Fibroblast of villous mesenchyme (primary cell): ENCODE data around the gene CTNNA3. TPM values are rescaled to one million over a fixed set of nuclear protein-coding genes. Genes with fewer than 3 reads are reported as not detected.
A peak's percentile ranks its signal among the peaks of the same experiment; 100 is the strongest.

Experiments used
- DNase-seq: peaks from one replicate; pipeline ENCODE4 v3.0.0-alpha.2; 2010; ENCODE audit warnings: low read depth
- H3K4me3 ChIP-seq: 2 replicates; pipeline ENCODE4 v1.5.1; 2011; ENCODE audit warnings: low read depth, mild to moderate bottlenecking, low read length
- total RNA-seq: library from RNA; depleted of rRNA; stranded (reverse); fragments of >200 nt; gene quantifications from 2 replicates; pipeline ENCODE4 v1.2.3, GENCODE V29; 2012
- TF ChIP-seq, protein P1 (sequence below): IDR thresholded peaks from 2 replicates; pipeline ENCODE4 v1.5.1; 2012; ENCODE audit warnings: low read depth, mild to moderate bottlenecking, low read length; ENCODE audit not compliant: insufficient read depth

CTNNA3 gene
- total RNA-seq, 1 donor = not detected

DNA sequence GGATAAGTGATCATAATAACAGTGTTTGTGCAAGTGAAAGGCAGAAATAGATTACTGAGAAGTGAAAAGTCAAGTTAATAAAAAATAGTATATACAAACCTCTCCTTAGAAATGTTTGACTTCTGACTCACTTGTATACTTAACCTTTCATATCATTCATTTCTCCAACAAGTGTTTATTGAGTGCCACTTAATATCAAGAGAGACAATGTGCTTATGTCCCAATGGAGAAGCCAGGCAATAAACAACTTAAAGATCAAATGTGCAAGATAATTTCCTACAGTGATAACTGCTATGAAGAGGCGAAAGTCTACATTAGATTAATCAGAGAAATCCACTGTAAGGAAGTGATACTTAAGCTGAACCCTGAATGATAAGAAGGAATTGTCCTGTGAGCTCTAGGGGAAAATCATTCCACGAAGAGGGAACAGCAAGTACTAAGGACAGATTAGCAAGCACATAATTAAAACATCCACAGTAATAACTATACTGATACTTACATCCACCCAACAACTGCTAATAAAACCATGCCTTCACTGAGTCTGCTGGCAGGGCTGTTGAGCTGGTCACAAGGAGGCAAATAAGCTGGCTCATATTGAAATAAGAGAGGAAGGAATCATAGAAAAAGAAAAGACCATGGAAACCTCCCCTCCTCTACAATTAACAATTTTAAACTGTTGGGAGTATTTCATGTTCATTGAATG, 203.5 kb downstream of the CTNNA3 start:
- no peak overlapping the region for H3K4me3 ChIP-seq
- TF ChIP-seq, protein P1, sequence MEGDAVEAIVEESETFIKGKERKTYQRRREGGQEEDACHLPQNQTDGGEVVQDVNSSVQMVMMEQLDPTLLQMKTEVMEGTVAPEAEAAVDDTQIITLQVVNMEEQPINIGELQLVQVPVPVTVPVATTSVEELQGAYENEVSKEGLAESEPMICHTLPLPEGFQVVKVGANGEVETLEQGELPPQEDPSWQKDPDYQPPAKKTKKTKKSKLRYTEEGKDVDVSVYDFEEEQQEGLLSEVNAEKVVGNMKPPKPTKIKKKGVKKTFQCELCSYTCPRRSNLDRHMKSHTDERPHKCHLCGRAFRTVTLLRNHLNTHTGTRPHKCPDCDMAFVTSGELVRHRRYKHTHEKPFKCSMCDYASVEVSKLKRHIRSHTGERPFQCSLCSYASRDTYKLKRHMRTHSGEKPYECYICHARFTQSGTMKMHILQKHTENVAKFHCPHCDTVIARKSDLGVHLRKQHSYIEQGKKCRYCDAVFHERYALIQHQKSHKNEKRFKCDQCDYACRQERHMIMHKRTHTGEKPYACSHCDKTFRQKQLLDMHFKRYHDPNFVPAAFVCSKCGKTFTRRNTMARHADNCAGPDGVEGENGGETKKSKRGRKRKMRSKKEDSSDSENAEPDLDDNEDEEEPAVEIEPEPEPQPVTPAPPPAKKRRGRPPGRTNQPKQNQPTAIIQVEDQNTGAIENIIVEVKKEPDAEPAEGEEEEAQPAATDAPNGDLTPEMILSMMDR = no peak
- peak; percentile 45 for DNase-seq

- DNase-seq = no peak
- no peak overlapping the region for H3K4me3 ChIP-seq
- TF ChIP-seq, protein P1 = no peak
Measured at GRCh38 chr10:67487906-67488619, 207.9 kb downstream of the CTNNA3 start.

GRCh38 chr10:67487199-67487598, 208.8 kb downstream of the CTNNA3 start:
- no peak overlapping the region for H3K4me3 ChIP-seq
- TF ChIP-seq, protein P1 = no peak
- no peak for DNase-seq

DNA sequence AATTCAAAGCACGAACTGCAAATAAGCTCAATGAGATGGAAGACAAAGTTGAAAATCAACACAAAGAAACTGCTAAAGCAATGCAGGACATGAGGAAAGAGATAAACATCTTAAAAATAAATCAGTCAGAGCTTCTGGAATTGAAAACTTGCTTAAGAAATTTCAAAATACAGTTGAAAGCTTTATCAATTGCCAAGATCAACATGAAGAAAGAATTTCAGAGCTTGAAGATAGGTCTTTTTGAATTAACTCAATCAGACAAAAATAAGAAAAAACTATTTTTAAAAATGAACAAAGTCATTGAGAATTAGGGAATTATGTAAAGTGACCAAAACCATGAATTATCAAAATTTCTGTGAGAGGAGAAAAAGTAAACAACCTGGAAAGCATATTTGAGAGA, 218.1 kb downstream of the CTNNA3 start:
- no peak for DNase-seq
- TF ChIP-seq, protein P1 = no peak
- H3K4me3 ChIP-seq = no peak overlapping the region

GRCh38 chr10:67476201-67476600, 219.8 kb downstream of the CTNNA3 start:
- TF ChIP-seq, protein P1 = no peak
- no peak for DNase-seq
- H3K4me3 ChIP-seq = no peak overlapping the region

GRCh38 chr10:67473850-67474633, 222.0 kb downstream of the CTNNA3 start:
- no peak overlapping the region for H3K4me3 ChIP-seq
- TF ChIP-seq, protein P1 = no peak
- DNase-seq = no peak
